ENCODE data around the gene FALEC.

Gene FALEC

DNA sequence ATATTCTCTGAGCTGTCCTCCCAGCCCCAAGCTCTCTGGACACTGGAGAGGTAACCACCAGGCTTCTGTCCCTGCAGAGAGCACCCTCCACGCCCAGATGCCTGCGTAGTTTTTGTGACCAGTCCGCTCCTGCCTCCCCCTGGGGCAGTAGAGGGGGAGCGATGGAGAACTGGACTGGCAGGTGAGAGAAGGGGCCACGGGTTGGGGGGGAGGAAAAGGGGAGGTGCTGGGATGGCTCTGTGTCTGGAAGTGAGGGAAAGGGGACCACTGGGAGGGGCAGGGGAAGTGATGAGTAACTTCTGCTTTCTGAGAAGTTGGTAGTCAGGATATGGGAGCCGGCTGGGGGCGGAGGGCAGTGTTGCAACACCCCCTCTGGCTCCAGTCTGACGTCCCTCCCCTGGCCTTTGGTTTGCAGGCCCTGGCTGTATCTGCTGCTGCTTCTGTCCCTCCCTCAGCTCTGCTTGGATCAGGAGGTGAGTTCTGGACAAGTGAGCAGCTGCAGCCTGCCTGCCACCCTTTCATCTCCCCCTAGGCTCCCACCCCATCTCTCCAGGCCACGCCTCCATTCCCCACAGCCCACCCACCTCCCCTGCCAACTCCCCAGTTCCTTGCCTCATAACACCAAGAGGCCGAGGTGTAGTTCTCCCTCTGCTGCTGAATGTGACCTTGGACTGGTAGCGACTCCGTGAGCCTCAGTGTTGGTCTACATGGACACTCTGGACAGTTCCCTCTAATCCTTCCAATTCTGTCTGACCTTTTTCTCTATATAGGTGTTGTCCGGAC is 36.8 kb downstream of the FALEC start:
- DNase-seq (ENCODE audit: low read depth), result peak; percentile 98
- TF ChIP-seq, protein P1, sequence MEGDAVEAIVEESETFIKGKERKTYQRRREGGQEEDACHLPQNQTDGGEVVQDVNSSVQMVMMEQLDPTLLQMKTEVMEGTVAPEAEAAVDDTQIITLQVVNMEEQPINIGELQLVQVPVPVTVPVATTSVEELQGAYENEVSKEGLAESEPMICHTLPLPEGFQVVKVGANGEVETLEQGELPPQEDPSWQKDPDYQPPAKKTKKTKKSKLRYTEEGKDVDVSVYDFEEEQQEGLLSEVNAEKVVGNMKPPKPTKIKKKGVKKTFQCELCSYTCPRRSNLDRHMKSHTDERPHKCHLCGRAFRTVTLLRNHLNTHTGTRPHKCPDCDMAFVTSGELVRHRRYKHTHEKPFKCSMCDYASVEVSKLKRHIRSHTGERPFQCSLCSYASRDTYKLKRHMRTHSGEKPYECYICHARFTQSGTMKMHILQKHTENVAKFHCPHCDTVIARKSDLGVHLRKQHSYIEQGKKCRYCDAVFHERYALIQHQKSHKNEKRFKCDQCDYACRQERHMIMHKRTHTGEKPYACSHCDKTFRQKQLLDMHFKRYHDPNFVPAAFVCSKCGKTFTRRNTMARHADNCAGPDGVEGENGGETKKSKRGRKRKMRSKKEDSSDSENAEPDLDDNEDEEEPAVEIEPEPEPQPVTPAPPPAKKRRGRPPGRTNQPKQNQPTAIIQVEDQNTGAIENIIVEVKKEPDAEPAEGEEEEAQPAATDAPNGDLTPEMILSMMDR (IDR thresholded peaks at IDR 0.05; ENCODE audit: low read depth, low read length), result peak; percentile 15
- TF ChIP-seq, protein P2, sequence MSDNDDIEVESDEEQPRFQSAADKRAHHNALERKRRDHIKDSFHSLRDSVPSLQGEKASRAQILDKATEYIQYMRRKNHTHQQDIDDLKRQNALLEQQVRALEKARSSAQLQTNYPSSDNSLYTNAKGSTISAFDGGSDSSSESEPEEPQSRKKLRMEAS (IDR thresholded peaks at IDR 0.05; ENCODE audit: low read depth, low read length), result peak; percentile 45
- TF ChIP-seq POLR2A (IDR thresholded peaks at IDR 0.05; ENCODE audit: extremely low read depth, insufficient read length), result peak; percentile 24
- TF ChIP-seq MYC (IDR thresholded peaks at IDR 0.05; ENCODE audit: low read depth, low read length), result peak; percentile 46
- peak overlapping the region; percentile 9 for H3K4me3 ChIP-seq (ENCODE audit: low read depth, low read length)

DNA sequence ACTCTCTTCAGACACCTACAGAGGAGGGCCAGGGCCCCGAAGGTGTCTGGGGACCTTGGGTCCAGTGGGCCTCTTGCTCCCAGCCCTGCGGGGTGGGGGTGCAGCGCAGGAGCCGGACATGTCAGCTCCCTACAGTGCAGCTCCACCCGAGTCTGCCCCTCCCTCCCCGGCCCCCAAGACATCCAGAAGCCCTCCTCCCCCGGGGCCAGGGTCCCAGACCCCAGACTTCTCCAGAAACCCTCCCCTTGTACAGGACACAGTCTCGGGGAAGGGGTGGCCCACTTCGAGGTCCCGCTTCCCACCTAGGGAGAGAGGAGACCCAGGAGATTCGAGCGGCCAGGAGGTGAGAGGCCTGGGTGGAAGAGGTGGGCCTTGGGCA is 37.3 kb downstream of the FALEC start:
- no peak for DNase-seq (ENCODE audit: low read depth)
- H3K4me3 ChIP-seq (ENCODE audit: low read depth, low read length), result peak overlapping the region; percentile 9
- TF ChIP-seq, protein P2 (IDR thresholded peaks at IDR 0.05; ENCODE audit: low read depth, low read length), result no peak
- TF ChIP-seq POLR2A (IDR thresholded peaks at IDR 0.05; ENCODE audit: extremely low read depth, insufficient read length) (no peak), MYC (IDR thresholded peaks at IDR 0.05; ENCODE audit: low read depth, low read length) (no peak)
- TF ChIP-seq, protein P1 (IDR thresholded peaks at IDR 0.05; ENCODE audit: low read depth, low read length), result no peak

DNA sequence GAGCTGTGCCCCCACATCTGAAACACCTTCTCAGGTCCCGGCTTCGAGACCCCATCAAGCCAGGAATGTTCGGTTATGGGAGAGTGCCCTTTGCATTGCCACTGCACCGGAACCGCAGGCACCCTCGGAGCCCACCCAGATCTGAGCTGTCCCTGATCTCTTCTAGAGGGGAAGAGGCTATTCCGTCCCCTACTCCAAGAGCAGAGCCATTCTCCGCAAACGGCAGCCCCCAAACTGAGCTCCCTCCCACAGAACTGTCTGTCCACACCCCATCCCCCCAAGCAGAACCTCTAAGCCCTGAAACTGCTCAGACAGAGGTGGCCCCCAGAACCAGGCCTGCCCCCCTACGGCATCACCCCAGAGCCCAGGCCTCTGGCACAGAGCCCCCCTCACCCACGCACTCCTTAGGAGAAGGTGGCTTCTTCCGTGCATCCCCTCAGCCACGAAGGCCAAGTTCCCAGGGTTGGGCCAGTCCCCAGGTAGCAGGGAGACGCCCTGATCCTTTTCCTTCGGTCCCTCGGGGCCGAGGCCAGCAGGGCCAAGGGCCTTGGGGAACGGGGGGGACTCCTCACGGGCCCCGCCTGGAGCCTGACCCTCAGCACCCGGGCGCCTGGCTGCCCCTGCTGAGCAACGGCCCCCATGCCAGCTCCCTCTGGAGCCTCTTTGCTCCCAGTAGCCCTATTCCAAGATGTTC is 38.0 kb downstream of the FALEC start:
- TF ChIP-seq, protein P1 (IDR thresholded peaks at IDR 0.05; ENCODE audit: low read depth, low read length), result no peak
- TF ChIP-seq MYC (IDR thresholded peaks at IDR 0.05; ENCODE audit: low read depth, low read length) (no peak), POLR2A (IDR thresholded peaks at IDR 0.05; ENCODE audit: extremely low read depth, insufficient read length) (no peak)
- TF ChIP-seq, protein P2 (IDR thresholded peaks at IDR 0.05; ENCODE audit: low read depth, low read length), result no peak
- H3K4me3 ChIP-seq (ENCODE audit: low read depth, low read length), result no peak overlapping the region

DNA sequence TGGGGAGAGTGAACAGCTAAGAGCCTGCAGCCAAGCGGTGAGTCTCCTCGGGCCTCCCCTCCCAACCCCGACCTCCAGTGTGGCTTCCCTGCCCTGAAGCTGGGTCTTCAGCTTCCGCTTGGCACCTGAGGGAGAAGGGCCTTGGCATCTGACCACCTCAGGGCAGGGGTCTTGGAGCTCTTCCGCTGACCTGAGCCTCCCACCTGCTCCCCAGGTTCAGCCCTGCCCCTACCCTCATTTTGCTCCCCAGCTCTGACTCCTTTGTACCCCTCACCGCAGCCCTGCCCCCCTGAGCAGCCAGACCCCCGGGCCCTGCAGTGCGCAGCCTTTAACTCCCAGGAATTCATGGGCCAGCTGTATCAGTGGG is 38.5 kb downstream of the FALEC start:
- DNase-seq (ENCODE audit: low read depth), result no peak

More for the DNA sequence above, 38.0 kb downstream of the FALEC start:
- DNase-seq (ENCODE audit: low read depth), result no peak

DNA sequence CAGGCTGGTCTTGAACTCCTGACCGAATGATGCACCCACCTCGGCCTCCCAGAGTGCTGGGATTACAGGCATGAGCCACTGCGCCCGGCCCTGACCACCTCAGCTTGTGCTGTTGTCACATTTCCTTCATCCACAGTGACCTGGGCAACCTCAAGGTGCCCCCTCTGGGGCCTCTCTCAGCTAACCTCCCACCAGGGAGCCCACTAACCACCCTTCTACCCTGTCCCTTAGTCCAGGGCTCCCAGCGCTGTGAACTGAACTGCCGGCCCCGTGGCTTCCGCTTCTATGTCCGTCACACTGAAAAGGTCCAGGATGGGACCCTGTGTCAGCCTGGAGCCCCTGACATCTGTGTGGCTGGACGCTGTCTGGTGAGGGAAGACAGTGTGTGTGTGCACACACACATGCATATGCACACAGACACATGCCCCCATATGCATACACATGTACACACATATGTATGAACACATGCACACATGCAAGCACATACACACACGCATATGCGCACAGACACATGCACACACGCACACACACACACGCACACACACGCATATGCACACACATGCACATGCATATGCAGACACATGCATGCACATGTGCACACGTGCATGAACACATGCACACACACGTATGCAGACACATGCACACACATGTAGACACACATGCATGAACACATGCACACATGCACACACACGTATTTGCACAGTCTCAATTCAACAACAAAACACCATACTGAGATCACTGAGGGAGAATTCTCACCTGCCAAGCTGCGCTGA is 39.8 kb downstream of the FALEC start:
- DNase-seq (ENCODE audit: low read depth), result no peak
- H3K4me3 ChIP-seq (ENCODE audit: low read depth, low read length), result no peak overlapping the region
- TF ChIP-seq, protein P2 (IDR thresholded peaks at IDR 0.05; ENCODE audit: low read depth, low read length), result peak; percentile 49
- TF ChIP-seq POLR2A (IDR thresholded peaks at IDR 0.05; ENCODE audit: extremely low read depth, insufficient read length), result no peak
- no peak for TF ChIP-seq MYC (IDR thresholded peaks at IDR 0.05; ENCODE audit: low read depth, low read length)
- TF ChIP-seq, protein P1 (IDR thresholded peaks at IDR 0.05; ENCODE audit: low read depth, low read length), result no peak

More for the DNA sequence above, 38.5 kb downstream of the FALEC start:
- TF ChIP-seq POLR2A (IDR thresholded peaks at IDR 0.05; ENCODE audit: extremely low read depth, insufficient read length) (no peak), MYC (IDR thresholded peaks at IDR 0.05; ENCODE audit: low read depth, low read length) (no peak)
- TF ChIP-seq, protein P2 (IDR thresholded peaks at IDR 0.05; ENCODE audit: low read depth, low read length), result no peak
- TF ChIP-seq, protein P1 (IDR thresholded peaks at IDR 0.05; ENCODE audit: low read depth, low read length), result no peak
- no peak overlapping the region for H3K4me3 ChIP-seq (ENCODE audit: low read depth, low read length)

All from NB4 (cell line).